Measurements from ENCODE around the gene ORAI3. TPM values are rescaled to one million over a fixed set of nuclear protein-coding genes. Genes with fewer than 3 reads are reported as not detected.

Gene ORAI3
- polyA plus RNA-seq (2012; rRNA removed), result 29.0 and 31.8 TPM in 2 replicates
- polyA plus RNA-seq (2012; cell fraction: cytosol; rRNA removed), result 23.3 and 28.4 TPM in 2 replicates
- polyA plus RNA-seq (2012; cell fraction: nucleus; rRNA removed), result 32.0 and 34.8 TPM in 2 replicates

DNA sequence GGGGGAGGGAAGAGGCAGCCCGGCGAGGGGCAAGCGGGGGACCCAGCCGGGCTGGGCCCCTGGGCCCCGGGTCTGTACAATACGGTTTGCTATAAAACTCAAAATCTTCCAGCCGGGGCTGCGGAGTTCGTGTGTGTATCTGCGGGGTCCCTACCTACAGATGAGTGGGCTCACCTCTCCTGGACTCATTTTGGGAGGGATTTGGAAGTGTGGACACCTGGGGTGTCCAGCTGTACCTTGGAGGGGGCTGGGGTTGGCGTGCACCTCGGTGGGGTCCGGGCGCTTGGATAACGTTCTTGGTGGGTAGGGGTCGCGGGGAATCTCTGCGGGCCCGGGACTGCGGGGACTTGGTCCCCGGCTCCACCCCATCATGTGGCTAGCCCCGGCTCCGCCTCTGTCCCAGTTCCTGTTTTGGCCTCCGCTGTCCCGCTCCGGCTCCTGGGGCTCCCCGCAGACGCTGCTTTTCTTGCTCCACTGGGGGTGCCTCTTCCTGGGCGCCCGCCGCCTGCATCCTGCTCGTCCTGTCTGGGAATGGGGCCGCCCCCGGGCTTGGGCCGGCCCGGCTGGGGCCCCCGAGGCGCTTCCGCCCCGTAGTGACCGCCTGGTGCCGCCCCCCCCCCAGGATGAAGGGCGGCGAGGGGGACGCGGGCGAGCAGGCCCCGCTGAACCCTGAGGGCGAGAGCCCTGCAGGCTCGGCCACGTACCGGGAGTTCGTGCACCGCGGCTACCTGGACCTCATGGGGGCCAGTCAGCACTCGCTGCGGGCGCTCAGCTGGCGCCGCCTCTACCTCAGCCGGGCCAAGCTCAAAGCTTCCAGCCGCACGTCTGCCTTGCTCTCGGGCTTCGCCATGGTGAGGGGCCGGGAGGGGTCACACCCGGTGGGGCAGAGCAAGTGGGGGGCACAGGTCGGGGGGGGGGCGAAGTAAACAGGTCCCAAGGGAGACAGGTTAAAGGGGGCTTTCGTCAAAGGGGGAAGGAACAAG, at the start of gene ORAI3:
TSS of gene ORAI3 (plus strand) at position 402 of the 983 bp plus-strand sequence. CDS start at position 624, 222 bp downstream.
- TF ChIP-seq, protein P1, sequence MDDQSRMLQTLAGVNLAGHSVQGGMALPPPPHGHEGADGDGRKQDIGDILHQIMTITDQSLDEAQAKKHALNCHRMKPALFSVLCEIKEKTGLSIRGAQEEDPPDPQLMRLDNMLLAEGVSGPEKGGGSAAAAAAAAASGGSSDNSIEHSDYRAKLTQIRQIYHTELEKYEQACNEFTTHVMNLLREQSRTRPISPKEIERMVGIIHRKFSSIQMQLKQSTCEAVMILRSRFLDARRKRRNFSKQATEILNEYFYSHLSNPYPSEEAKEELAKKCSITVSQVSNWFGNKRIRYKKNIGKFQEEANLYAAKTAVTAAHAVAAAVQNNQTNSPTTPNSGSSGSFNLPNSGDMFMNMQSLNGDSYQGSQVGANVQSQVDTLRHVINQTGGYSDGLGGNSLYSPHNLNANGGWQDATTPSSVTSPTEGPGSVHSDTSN (IDR thresholded peaks at IDR 0.05), result peak; percentile 37
- no peak for TF ChIP-seq FOSL2 (IDR thresholded peaks at IDR 0.05; ENCODE audit: borderline replicate concordance, low read depth)
- 0 out of 2 replicates have a peak, but pooled peaks have one; percentile 21 for TF ChIP-seq FOXM1 (IDR thresholded peaks at IDR 0.05; ENCODE audit: low read depth)
- TF ChIP-seq, protein P2, sequence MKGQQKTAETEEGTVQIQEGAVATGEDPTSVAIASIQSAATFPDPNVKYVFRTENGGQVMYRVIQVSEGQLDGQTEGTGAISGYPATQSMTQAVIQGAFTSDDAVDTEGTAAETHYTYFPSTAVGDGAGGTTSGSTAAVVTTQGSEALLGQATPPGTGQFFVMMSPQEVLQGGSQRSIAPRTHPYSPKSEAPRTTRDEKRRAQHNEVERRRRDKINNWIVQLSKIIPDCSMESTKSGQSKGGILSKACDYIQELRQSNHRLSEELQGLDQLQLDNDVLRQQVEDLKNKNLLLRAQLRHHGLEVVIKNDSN (IDR thresholded peaks at IDR 0.05; ENCODE audit: borderline replicate concordance, low read depth), result peak; percentile 65
- peak; percentile 66; the same call in 1 of the 2 replicates for TF ChIP-seq ELF1 (IDR thresholded peaks at IDR 0.05)
- TF ChIP-seq RCOR1 (IDR thresholded peaks at IDR 0.05; ENCODE audit: low read length), result no peak
- TF ChIP-seq SIN3A (IDR thresholded peaks at IDR 0.05; ENCODE audit: borderline replicate concordance, low read depth, low read length), result peak; percentile 46; the same call in 1 of the 2 replicates
- no peak for TF ChIP-seq RFX5 (IDR thresholded peaks at IDR 0.05; ENCODE audit: low read length)
- TF ChIP-seq POLR2AphosphoS5 (IDR thresholded peaks at IDR 0.05; ENCODE audit: low read depth, low read length), result peak; percentile 71
- TF ChIP-seq, protein P3, sequence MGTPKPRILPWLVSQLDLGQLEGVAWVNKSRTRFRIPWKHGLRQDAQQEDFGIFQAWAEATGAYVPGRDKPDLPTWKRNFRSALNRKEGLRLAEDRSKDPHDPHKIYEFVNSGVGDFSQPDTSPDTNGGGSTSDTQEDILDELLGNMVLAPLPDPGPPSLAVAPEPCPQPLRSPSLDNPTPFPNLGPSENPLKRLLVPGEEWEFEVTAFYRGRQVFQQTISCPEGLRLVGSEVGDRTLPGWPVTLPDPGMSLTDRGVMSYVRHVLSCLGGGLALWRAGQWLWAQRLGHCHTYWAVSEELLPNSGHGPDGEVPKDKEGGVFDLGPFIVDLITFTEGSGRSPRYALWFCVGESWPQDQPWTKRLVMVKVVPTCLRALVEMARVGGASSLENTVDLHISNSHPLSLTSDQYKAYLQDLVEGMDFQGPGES (IDR thresholded peaks at IDR 0.05; ENCODE audit: low read depth, low read length), result no peak
- TF ChIP-seq, protein P4, sequence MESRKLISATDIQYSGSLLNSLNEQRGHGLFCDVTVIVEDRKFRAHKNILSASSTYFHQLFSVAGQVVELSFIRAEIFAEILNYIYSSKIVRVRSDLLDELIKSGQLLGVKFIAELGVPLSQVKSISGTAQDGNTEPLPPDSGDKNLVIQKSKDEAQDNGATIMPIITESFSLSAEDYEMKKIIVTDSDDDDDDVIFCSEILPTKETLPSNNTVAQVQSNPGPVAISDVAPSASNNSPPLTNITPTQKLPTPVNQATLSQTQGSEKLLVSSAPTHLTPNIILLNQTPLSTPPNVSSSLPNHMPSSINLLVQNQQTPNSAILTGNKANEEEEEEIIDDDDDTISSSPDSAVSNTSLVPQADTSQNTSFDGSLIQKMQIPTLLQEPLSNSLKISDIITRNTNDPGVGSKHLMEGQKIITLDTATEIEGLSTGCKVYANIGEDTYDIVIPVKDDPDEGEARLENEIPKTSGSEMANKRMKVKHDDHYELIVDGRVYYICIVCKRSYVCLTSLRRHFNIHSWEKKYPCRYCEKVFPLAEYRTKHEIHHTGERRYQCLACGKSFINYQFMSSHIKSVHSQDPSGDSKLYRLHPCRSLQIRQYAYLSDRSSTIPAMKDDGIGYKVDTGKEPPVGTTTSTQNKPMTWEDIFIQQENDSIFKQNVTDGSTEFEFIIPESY (IDR thresholded peaks at IDR 0.05; ENCODE audit: borderline replicate concordance, low read depth), result peak; percentile 39; the same call in 1 of the 2 replicates
- TF ChIP-seq, protein P5, sequence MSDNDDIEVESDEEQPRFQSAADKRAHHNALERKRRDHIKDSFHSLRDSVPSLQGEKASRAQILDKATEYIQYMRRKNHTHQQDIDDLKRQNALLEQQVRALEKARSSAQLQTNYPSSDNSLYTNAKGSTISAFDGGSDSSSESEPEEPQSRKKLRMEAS (IDR thresholded peaks at IDR 0.05; ENCODE audit: low read depth), result peak; percentile 32; the same call in 1 of the 2 replicates
- peak; percentile 8; the same call in 1 of the 2 replicates for TF ChIP-seq JUND (IDR thresholded peaks at IDR 0.05)
- TF ChIP-seq TAF1 (IDR thresholded peaks at IDR 0.05; ENCODE audit: borderline replicate concordance, low read depth, low read length), result peak; percentile 58
- peak; percentile 25; the same call in 1 of the 2 replicates for TF ChIP-seq TCF12 (IDR thresholded peaks at IDR 0.05)
- TF ChIP-seq YY1 (IDR thresholded peaks at IDR 0.05; ENCODE audit: low read depth), result 0 out of 2 replicates have a peak, but pooled peaks have one; percentile 49
- Histone ChIP-seq H3K36me3 (replicated peaks in 1 of 2; ENCODE audit: control insufficient read depth in 1 of 2, insufficient read depth in 2 of 2, low read length in 1 of 2) (peaks cover 8 to 18% of the 10 kb centered on the region in 2 experiments), H3K27ac (ENCODE audit: low read depth in 2 of 2, low read length in 1 of 2) (peak within 1 kb of the TSS; percentile 86 to 91), H3K4me1 (ENCODE audit: control insufficient read depth in 1 of 2, insufficient read depth in 2 of 2, low read depth in 1 of 2, low read length in 1 of 2) (peaks cover 0 to 29% of the 10 kb centered on the region in 2 experiments; a peak in 1 of 4 replicates), H3K9me3 (no peaks in the 10 kb centered on the region), H3K9ac (peak within 1 kb of the TSS; percentile 86), H3K4me3 (ENCODE audit: low read depth in 2 of 2, low read length in 1 of 2) (peak within 1 kb of the TSS; percentile 80 to 93), H3K9me2 (no peaks in the 10 kb centered on the region), H3K27me3 (ENCODE audit: insufficient read depth) (no peaks in the 10 kb centered on the region), H3K4me2 (peak within 1 kb of the TSS; percentile 97), H4K20me1 (ENCODE audit: insufficient read depth) (no peaks in the 10 kb centered on the region), H3K79me2 (ENCODE audit: insufficient read depth) (peaks cover 12% of the 10 kb centered on the region), H3F3A (replicated peaks; ENCODE audit: insufficient read depth) (peaks cover 49% of the 10 kb centered on the region), H2AFZ (ENCODE audit: low read depth) (peak within 1 kb of the TSS; percentile 59; the same call in 1 of the 2 replicates)
- POLR2A ChIA-PET, result interaction anchor here (0.7 to 1.3 kb wide), 4 partner anchors 7 to 134 kb away, joined by 3 to 6 read pairs (median 4); partner anchors contain the start of gene FBXL19
- peak; percentile 80 for DNase-seq
- WGBS (ENCODE audit: low lambda C conversion rate), result 0% methylated on average over 20 of the region's 70 CpGs
- CTCF ChIA-PET, result interaction anchor here (0.7 to 6.4 kb wide), 4 partner anchors 8 to 494 kb away, joined by 3 to 45 read pairs (median 6); partner anchors contain the start of gene ZNF843
